ENCODE measurements around the gene PRICKLE4. TPM values are rescaled to one million over a fixed set of nuclear protein-coding genes. Genes with fewer than 3 reads are reported as not detected.

Gene PRICKLE4
- total RNA-seq, 4 donors from 2014 or later: 10.4 to 17.9 (median 14.3) TPM

DNA sequence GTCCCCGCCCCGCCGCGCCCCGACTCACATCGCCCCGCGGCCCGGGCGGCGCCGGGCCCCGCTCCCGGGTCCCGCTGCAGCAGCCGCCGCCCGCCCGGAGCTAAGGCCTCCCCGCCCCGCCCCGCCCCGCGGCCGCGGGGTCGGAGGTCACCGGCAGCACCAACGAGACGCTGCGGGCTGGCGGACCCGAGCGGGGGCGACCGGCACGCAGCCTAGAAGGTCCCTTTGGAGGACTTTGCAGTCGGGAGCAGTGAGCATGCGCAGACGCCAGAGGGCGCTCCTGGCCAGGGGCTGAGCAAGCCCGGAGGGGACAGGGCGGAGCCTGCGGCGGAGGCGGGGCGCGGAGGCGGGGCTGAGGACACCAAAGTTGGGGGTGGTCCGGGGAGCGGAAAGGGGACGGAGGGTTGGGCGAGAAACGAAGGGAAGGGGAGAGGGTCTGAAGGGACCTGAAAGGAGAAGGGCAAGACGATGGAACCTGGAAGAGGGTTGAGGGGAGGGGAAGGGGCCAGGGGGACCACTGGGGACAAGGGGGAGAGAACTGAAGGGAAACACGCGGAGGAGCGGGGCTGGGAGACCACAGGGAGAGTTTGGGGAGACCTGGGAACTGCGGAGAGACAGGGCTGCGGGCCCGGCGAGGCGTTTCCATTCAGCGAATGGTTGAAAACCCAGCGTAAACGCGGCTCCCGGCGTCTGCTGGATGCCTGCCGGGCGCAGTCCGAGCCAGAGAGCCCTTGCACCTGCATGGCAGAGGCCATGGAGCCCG is 613 bp upstream of the PRICKLE4 start, which contains the start of gene FRS3:
TSS of gene FRS3 (minus strand) at position 113 of the 763 bp plus-strand sequence. CDS start 2,913 bp downstream, outside the sequence.
- H3K27me3 ChIP-seq: no peaks in the 10 kb centered on the region
- DNase-seq: peak; percentile 98 to 99
- H3K9me3 ChIP-seq: no peaks in the 10 kb centered on the region
- TF ChIP-seq POLR2A (IDR thresholded peaks at IDR 0.05): peak; percentile 20 to 46
- TF ChIP-seq, protein P1, sequence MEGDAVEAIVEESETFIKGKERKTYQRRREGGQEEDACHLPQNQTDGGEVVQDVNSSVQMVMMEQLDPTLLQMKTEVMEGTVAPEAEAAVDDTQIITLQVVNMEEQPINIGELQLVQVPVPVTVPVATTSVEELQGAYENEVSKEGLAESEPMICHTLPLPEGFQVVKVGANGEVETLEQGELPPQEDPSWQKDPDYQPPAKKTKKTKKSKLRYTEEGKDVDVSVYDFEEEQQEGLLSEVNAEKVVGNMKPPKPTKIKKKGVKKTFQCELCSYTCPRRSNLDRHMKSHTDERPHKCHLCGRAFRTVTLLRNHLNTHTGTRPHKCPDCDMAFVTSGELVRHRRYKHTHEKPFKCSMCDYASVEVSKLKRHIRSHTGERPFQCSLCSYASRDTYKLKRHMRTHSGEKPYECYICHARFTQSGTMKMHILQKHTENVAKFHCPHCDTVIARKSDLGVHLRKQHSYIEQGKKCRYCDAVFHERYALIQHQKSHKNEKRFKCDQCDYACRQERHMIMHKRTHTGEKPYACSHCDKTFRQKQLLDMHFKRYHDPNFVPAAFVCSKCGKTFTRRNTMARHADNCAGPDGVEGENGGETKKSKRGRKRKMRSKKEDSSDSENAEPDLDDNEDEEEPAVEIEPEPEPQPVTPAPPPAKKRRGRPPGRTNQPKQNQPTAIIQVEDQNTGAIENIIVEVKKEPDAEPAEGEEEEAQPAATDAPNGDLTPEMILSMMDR (IDR thresholded peaks at IDR 0.05): peak; percentile 89 to 100 (median 95)
- intact Hi-C loops (cut with DNase I; ENCODE audit: low total_unique reads): loop anchor here (10.0 kb wide), 1 partner anchor 145 kb away; the partner anchor contains the start of genes BYSL and MED20
- peaks cover 0 to 12% of the 10 kb centered on the region in 2 donors for H3K4me1 ChIP-seq
- H3K36me3 ChIP-seq: no peaks in the 10 kb centered on the region
- peak within 1 kb of the TSS; percentile 90 to 91 for H3K27ac ChIP-seq
- H3K4me3 ChIP-seq: peak within 1 kb of the TSS; percentile 61 to 62

DNA sequence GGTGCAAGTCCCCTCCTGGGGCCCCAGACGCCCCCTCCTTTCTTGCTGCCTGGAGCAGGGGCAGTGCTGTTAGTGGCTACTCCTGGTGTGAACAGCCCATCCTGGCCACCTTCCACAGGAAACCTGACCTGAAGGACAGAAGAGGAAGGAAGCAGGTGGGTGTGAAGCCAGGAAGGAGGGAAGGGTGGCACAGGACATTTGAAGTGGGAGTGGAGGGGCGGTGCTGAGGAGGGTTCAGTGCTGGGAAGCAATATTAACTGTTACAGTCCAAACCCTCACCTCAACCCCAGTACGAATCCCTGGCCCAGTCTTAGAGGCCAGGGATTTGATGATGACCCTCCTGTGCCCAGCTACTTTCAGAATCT is 766 bp downstream of the PRICKLE4 start:
- H3K27me3 ChIP-seq: no peaks in the 10 kb centered on the region
- no peaks in the 10 kb centered on the region for H3K36me3 ChIP-seq
- peaks cover 0 to 20% of the 10 kb centered on the region in 2 donors for H3K4me1 ChIP-seq
- TF ChIP-seq, protein P1 (IDR thresholded peaks at IDR 0.05): no peak
- TF ChIP-seq POLR2A (IDR thresholded peaks at IDR 0.05): no peak
- DNase-seq: peak in 1 of 2 donors; percentile 45
- no peaks in the 10 kb centered on the region for H3K9me3 ChIP-seq
- peak overlapping the region; percentile 61 to 62 for H3K4me3 ChIP-seq
- intact Hi-C loops (cut with DNase I; ENCODE audit: low total_unique reads): loop anchor here (10.0 kb wide), 1 partner anchor 143 kb away; the partner anchor contains the start of genes BYSL and MED20
- H3K27ac ChIP-seq: peak overlapping the region; percentile 90 to 91

DNA sequence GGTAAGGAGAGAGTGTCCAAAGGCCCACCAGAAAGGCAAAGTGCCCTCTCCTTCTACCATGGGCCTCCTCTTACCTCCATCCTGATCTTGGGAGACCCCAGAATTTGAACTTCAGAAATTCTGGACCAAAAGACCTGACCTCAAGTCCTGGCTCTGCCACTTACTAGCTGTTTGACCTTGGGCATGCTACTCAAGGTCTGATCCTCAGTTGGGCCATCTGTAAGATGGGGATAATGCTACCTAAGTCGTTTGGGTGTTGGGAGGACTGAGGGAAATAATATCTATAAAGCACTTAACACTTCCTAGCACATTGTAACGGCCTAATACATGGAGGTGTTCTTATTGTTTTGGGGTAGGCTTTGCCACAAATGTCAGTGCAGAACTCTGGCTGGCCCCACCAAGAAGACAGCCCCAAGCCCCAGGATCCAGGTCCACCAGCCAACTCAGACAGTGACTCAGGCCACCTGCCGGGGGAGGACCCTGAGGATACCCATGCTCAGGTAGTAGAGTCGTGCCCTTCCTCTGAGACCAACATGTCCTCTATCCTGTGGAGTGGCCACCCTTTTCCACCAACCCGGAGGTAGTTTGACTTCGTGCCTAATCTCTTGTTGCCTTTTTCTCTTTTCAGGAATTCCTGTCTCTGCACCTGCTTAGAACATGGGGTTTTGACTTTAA is 2.7 kb downstream of the PRICKLE4 start:
- Histone ChIP-seq H3K4me1 (peaks cover 0 to 20% of the 10 kb centered on the region in 2 donors), H3K27me3 (no peaks in the 10 kb centered on the region), H3K9me3 (no peaks in the 10 kb centered on the region), H3K4me3 (no peak overlapping the region), H3K27ac (peak overlapping the region in 1 of 2 donors; percentile 15), H3K36me3 (no peaks in the 10 kb centered on the region)
- TF ChIP-seq POLR2A (IDR thresholded peaks at IDR 0.05): no peak
- TF ChIP-seq, protein P1 (IDR thresholded peaks at IDR 0.05): no peak
- intact Hi-C loops (cut with DNase I; ENCODE audit: low total_unique reads): loop anchor here (10.0 kb wide), 1 partner anchor 142 kb away; the partner anchor contains the start of genes BYSL and MED20
- DNase-seq: no peak

DNA sequence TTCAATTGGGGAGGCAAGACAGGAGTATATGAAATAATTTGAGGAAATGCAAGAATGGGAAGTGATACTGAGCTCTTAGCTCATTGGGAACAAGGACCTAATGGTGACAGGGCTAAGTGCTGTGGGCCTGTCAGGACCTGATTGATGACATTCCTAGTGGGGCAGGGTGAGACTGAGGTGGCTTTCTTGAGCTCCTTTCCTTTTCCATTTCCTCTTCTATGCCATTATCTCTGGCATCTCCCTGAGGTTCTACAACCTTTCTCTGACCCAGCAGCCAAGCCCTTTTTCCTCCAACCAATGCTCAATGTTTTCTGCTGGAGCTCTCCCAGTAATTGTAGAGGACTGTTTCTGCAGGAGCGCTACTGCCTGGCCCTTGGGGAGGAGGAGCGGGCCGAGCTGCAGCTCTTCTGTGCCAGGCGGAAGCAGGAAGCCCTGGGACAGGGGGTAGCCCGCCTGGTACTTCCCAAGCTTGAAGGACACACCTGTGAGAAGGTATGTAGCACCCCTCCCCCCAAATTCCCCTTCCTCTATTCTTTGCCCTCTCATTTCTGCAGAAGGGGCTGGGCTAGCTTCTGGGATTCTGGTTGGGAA is 4.1 kb downstream of the PRICKLE4 start:
- Histone ChIP-seq H3K27ac (peak overlapping the region in 1 of 2 donors; percentile 13), H3K9me3 (no peaks in the 10 kb centered on the region), H3K27me3 (no peaks in the 10 kb centered on the region), H3K4me1 (peaks cover 0 to 16% of the 10 kb centered on the region in 2 donors), H3K36me3 (no peaks in the 10 kb centered on the region), H3K4me3 (no peak overlapping the region)
- DNase-seq: no peak
- intact Hi-C loops (cut with DNase I; ENCODE audit: low total_unique reads): loop anchor here (5.0 to 10.0 kb wide), 2 partner anchors 140 to 263 kb away; partner anchors contain the start of genes BYSL and MED20
- TF ChIP-seq POLR2A (IDR thresholded peaks at IDR 0.05): no peak
- TF ChIP-seq, protein P1 (IDR thresholded peaks at IDR 0.05): no peak
